Chondrocyte (in vitro differentiated cells): ENCODE measurements around the gene PDLIM5. TPM values are rescaled to one million over a fixed set of nuclear protein-coding genes. Genes with fewer than 3 reads are reported as not detected.
A peak's percentile ranks its signal among the peaks of the same experiment; 100 is the strongest.

ENCODE experiments used
- DNase-seq: peaks from one replicate; pipeline ENCODE4 v3.0.0; 2021; ENCODE audit warnings: mixed read lengths, low spot score
- H3K27ac Mint-ChIP-seq: one replicate; pipeline ENCODE4 v1.8.0; 2021; ENCODE audit warnings: mild to moderate bottlenecking, moderate library complexity, mixed read lengths; ENCODE audit not compliant: unreplicated experiment
- H3K27me3 Mint-ChIP-seq: 2 replicates; pipeline ENCODE4 v1.8.0; 2021; ENCODE audit warnings: low read depth, mixed read lengths
- H3K36me3 Mint-ChIP-seq: 2 replicates; pipeline ENCODE4 v1.8.0; 2021; ENCODE audit warnings: low read depth, mixed read lengths
- H3K4me1 Mint-ChIP-seq: 2 replicates; pipeline ENCODE4 v1.8.0; 2021; ENCODE audit warnings: low read depth, mild to moderate bottlenecking, mixed read lengths
- H3K4me3 Mint-ChIP-seq: one replicate; pipeline ENCODE4 v1.8.0; 2021; ENCODE audit warnings: mild to moderate bottlenecking, moderate library complexity, mixed read lengths; ENCODE audit not compliant: unreplicated experiment
- H3K9me3 Mint-ChIP-seq: 2 replicates; pipeline ENCODE4 v1.8.0; 2021; ENCODE audit warnings: low read depth, mixed read lengths
- total RNA-seq: library from RNA; stranded (reverse); gene quantifications from 3 replicates; pipeline ENCODE4 v1.2.1, GENCODE V29; 2021
- TF ChIP-seq, protein P1 (sequence below): fragments of 200-600 bp; sonication (generic); IDR thresholded peaks from 2 replicates; pipeline ENCODE4 v1.5.0; 2021; ENCODE audit warnings: antibody characterized with exemption, mild to moderate bottlenecking, moderate library complexity

The PDLIM5 gene
- total RNA-seq, 1 donor from 2014 or later = 329 TPM

DNA sequence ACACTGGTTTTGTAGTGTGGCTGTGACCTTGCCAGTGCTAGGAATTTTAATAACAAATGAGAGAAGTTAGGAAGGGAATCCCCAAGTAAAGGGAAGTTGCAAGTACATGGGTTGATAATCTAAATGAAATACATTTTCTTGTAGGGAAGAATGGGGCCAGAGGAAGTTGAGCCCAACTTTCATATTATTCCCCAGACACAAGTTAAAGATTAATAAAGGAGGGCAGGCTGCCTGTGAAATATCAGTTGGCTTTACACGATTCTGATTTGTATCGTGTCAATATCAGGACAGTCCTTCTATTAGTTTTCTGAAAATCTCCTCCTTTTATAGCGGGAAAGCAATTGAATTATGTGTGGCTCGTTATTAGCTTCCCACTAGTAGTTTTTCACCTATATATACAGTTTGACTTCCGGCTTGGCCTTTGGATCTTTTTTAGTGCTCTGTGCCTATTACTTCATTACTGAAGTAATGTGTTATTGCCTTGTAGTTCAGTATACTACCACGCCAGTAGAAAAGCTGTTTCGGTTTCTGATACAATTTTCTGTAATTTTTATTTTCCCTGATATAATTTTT is 1.7 kb downstream of the PDLIM5 start:
- TF ChIP-seq, protein P1, sequence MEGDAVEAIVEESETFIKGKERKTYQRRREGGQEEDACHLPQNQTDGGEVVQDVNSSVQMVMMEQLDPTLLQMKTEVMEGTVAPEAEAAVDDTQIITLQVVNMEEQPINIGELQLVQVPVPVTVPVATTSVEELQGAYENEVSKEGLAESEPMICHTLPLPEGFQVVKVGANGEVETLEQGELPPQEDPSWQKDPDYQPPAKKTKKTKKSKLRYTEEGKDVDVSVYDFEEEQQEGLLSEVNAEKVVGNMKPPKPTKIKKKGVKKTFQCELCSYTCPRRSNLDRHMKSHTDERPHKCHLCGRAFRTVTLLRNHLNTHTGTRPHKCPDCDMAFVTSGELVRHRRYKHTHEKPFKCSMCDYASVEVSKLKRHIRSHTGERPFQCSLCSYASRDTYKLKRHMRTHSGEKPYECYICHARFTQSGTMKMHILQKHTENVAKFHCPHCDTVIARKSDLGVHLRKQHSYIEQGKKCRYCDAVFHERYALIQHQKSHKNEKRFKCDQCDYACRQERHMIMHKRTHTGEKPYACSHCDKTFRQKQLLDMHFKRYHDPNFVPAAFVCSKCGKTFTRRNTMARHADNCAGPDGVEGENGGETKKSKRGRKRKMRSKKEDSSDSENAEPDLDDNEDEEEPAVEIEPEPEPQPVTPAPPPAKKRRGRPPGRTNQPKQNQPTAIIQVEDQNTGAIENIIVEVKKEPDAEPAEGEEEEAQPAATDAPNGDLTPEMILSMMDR = no peak
- no peaks in the 10 kb centered on the region for H3K27me3 Mint-ChIP-seq
- H3K4me3 Mint-ChIP-seq = peak overlapping the region; percentile 84
- peaks cover 50% of the 10 kb centered on the region for H3K4me1 Mint-ChIP-seq
- H3K9me3 Mint-ChIP-seq = no peaks in the 10 kb centered on the region
- no peak for DNase-seq
- peak overlapping the region; percentile 93 for H3K27ac Mint-ChIP-seq
- H3K36me3 Mint-ChIP-seq = peaks cover 6% of the 10 kb centered on the region

DNA sequence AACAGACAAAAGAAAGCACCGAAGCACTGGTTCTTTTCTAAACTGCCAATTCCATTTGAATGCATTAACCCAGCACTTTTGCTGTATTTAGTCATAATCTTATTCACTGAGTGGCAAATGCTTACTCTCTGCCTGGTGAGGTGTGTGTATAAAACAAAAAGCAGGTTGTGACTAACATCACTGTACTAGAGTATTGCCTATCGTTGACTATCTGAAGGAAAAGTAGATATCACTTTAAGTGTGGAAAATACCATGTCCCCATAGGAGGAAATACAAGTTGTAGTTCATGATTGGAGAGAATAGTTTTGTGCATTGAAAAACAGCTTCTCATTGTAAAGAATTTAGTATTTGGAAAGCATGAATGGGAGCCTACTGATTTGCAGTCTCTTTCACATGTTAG is 2.7 kb downstream of the PDLIM5 start:
- Mint-ChIP-seq H3K27ac (peak overlapping the region; percentile 93), H3K27me3 (no peaks in the 10 kb centered on the region), H3K4me1 (peaks cover 59% of the 10 kb centered on the region), H3K36me3 (peaks cover 8% of the 10 kb centered on the region), H3K4me3 (peak overlapping the region; percentile 84), H3K9me3 (no peaks in the 10 kb centered on the region)
- TF ChIP-seq, protein P1 = no peak
- DNase-seq = no peak

DNA sequence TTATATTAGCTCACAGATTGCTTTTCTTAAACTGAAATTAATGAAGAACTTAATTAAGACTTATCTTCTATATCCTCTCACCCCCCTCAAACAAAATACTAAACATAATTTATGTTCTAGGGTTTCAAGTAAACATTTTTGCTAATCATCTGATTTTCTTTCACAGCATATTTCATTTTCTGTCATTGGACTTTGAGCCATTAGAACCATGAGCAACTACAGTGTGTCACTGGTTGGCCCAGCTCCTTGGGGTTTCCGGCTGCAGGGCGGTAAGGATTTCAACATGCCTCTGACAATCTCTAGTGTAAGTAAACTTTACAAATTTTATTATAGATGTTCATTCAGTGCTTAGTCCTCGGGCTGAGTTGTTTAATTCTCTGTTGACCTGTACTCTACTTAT is 3.3 kb downstream of the PDLIM5 start:
- TF ChIP-seq, protein P1 = no peak
- no peak for DNase-seq
- no peaks in the 10 kb centered on the region for H3K9me3 Mint-ChIP-seq
- H3K36me3 Mint-ChIP-seq = peaks cover 12% of the 10 kb centered on the region
- H3K27me3 Mint-ChIP-seq = no peaks in the 10 kb centered on the region
- peak overlapping the region; percentile 84 for H3K4me3 Mint-ChIP-seq
- peaks cover 66% of the 10 kb centered on the region for H3K4me1 Mint-ChIP-seq
- H3K27ac Mint-ChIP-seq = peak overlapping the region; percentile 93

DNA sequence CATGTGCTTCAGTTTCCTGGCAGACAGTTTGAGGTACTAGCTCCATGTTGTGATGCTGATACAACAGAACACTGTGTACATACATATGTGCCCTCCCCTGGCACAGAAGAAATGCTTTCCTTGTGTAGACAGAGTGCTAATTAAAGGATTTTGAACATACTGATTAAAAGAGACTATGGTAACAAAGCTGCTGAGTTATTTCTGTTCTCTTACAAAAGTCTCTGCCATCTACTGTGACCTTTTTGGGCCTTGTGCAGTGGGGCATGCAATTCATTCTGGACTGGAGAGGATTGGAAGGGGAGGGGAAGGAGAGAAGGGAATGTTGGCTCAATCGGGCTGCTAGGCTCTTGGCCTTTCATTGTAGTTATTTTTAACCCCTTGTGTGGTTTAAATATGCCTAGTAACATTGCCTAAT is 6.0 kb downstream of the PDLIM5 start:
- Mint-ChIP-seq H3K4me1 (peaks cover 83% of the 10 kb centered on the region), H3K4me3 (peak overlapping the region; percentile 51), H3K36me3 (peaks cover 16% of the 10 kb centered on the region), H3K27me3 (no peaks in the 10 kb centered on the region), H3K9me3 (no peaks in the 10 kb centered on the region), H3K27ac (peak overlapping the region; percentile 78)
- TF ChIP-seq, protein P1 = no peak
- DNase-seq = no peak

DNA sequence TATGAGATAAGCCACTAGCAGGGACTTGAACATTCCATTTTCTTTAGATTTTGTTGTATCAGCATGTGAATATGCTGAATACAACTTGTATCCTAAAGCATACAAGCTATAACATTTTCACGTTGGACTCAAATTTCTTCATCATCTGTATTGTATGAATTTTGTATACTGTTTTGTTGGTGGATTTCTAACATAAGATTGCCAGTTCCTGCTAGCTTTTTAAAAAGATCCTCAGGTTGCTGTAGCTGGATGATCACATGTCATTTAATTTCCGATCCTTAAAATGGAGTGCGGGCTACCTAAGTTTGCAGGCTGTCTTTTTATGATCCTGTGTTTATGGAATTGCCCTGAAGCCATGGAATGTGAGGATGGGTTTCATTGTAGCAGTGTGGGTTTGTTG is 6.9 kb downstream of the PDLIM5 start:
- Mint-ChIP-seq H3K9me3 (no peaks in the 10 kb centered on the region), H3K4me3 (peak overlapping the region; percentile 32), H3K4me1 (peaks cover 85% of the 10 kb centered on the region), H3K36me3 (peaks cover 16% of the 10 kb centered on the region), H3K27ac (peak overlapping the region; percentile 70), H3K27me3 (no peaks in the 10 kb centered on the region)
- DNase-seq = no peak
- TF ChIP-seq, protein P1 = no peak
